ENCODE measurements around the gene SUOX.
"Not testable (repeated sequence)": the region's sequence is repeated elsewhere in the genome, so short reads cannot be mapped to it uniquely, and the experiment has no call there.

Gene SUOX

GRCh38 chr12:56020423-56021184 lies 23.5 kb downstream of the SUOX start, which contains the start of gene IKZF4:
IKZF4 (plus strand) TSS chr12:56021043; CDS start chr12:56021494, 451 bp downstream.
- DNase-seq (ENCODE audit: low read depth), result no peak

DNA sequence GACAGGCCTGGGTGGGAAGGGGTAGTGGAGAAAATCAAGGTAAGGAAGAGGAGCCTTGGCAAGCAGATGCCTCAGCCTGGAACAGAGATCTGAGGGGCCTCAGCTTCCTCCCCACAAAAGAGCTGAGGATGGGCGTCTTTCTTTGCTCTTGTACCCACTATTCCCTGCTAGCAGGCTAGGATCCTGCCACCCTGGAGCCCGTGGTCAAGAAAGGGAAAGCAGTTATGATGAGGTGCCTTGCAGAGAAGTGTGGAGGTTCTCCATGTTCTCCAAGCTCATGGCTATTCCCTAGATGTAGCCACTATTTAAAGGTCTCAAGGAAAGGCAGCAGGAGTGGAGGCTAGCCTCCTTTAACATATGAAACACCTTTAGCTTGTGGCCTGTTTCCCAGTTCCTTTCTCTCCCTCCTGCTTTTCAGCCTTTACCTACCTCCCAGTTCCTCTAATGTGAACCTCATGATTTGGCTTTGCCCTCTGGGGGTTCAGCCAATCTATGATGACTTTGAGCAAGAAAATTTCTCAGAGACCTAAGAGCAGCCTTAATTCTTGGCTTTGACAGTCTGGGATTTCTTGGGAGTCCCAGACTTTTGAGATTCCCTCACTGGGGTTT lies 24.9 kb downstream of the SUOX start:
- no peak for DNase-seq (ENCODE audit: low read depth)

DNA sequence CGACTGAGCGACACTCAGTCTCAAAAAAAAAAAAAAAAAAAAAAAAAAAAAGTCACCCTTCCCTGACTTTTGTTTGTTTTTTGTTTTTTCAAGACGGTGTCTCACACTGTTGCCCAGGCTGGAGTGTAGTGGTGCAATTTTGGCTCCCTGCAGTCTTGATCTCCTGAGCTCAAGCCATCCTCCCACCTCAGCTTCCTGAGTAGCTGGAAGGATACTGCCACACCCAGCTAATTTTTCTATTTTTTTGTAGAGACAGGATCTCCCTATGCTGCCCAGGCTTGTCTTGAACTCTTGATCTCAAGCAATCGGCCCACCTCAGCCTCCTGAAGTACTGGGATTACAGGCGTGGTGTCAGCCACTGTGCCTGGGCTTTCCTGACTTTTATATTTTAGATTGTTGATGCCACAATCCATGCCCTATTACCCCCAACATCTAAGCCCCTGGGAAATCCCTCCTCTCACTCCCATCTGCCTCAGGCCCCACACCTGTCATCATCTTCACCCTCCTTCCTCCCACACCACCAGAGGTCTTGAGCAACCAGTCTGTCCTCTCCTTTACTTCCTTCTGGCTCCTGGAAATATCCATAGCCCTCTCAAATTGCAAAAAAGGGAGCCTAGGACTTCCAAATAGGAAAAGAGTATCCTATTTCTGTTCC lies 31.6 kb downstream of the SUOX start:
- no peak for DNase-seq (ENCODE audit: low read depth)

DNA sequence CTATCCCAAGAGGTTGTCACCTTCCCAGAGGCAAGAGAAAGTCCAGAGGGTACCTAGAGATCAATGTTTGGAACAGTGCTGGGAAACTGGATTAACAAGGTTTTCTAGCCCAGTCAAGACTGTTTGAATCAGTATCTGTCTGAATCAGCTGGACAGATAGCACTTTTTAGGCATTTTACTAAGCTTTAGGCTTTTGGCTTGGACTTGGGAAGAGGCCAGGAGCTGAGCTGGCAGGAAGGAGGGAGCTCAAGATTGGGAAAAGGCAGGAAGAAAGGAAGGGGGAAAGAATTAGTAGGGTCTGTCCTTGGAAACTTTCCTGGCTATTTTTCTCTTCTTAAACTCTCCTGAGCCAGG lies 32.1 kb downstream of the SUOX start:
- no peak for DNase-seq (ENCODE audit: low read depth)

- no peak for DNase-seq (ENCODE audit: low read depth)
These were observed 32.7 kb downstream of the SUOX start for GRCh38 chr12:56029666-56030293.

GRCh38 chr12:56031987-56032386 lies 34.9 kb downstream of the SUOX start:
- no peak for DNase-seq (ENCODE audit: low read depth)

DNA sequence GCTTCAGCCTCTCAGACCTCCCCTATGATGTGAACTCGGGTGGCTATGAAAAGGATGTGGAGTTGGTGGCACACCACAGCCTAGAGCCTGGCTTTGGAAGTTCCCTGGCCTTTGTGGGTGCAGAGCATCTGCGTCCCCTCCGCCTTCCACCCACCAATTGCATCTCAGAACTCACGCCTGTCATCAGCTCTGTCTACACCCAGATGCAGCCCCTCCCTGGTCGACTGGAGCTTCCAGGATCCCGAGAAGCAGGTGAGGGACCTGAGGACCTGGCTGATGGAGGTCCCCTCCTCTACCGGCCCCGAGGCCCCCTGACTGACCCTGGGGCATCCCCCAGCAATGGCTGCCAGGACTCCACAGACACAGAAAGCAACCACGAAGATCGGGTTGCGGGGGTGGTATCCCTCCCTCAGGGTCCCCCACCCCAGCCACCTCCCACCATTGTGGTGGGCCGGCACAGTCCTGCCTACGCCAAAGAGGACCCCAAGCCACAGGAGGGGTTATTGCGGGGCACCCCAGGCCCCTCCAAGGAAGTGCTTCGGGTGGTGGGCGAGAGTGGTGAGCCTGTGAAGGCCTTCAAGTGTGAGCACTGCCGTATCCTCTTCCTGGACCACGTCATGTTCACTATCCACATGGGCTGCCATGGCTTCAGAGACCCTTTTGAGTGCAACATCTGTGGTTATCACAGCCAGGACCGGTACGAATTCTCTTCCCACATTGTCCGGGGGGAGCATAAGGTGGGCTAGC lies 37.7 kb downstream of the SUOX start:
- DNase-seq (ENCODE audit: low read depth), result no peak

- no peak for DNase-seq (ENCODE audit: low read depth)
These were observed 40.1 kb downstream of the SUOX start for GRCh38 chr12:56037161-56037560.

DNA sequence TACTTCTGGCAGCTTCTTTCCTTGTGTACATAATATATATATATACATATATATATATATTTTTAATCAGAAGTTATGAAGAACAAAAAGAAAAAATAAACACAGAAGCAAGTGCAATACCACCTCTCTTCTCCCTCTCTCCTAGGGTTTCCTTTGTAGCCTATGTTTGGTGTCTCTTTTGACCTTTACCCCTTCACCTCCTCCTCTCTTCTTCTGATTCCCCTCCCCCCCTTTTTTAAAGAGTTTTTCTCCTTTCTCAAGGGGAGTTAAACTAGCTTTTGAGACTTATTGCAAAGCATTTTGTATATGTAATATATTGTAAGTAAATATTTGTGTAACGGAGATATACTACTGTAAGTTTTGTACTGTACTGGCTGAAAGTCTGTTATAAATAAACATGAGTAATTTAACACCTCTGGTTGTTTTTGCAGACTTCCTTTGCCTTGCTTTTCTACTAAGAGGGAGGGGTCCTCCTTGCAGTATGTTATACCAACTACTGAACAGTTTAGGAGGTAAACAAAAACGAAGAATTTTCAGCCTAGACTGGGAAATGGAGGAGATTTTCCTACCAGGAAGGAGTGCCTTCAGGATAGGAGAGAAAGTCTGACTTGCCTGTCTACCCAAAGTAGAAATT lies 41.1 kb downstream of the SUOX start:
- DNase-seq (ENCODE audit: low read depth), result no peak

- DNase-seq (ENCODE audit: low read depth), result no peak
These were observed 43.1 kb downstream of the SUOX start for GRCh38 chr12:56040151-56040550.

GRCh38 chr12:56040963-56041551 lies 44.0 kb downstream of the SUOX start:
- no peak for DNase-seq (ENCODE audit: low read depth)

DNA sequence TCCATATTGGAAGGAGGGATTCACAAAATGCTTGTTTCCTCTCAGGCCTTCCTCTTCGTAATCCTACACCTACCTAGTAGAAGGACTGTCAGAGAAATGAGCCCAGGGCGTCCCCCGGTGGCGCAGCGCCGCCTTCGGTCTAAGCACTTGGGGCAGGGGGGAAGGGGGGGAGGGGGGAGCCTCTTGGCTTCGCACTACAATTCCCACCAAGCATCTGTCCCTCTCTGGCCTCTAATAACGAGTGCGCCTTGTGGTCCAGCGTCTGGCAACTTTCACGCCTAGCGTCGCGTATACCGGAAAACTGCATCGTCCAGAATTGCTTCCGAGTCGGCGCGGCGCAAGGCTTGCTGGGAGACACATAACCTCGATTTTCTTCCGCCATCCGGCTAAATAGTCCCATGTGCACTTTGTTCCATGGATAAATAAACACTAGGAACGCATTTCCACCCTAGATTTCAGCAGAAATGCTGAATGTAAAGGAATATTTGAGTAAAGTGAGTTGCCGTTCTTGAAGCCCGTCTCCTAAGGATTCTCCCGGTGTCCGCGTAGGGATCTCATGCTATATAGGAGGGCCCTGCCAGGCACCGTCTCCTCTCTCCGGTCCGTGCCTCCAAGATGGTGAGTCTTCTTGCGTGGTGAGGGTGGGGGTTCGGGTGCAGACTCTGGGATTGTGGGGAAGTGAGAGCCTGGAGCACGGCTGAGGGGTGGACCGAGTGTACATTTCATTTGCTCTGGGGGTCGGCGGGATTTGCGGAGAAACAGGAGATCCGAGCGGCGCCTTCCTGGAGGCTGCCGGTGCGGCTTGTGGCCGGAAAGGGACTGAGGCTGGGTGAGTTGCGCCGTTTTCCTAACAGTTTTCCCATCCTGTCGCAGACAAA lies 44.7 kb downstream of the SUOX start, which contains the start of gene RPS26:
Gene RPS26, plus strand, starts transcription at position 367 of the 878 bp plus-strand sequence. Its CDS starts 249 bp downstream, at position 616.
- DNase-seq (ENCODE audit: low read depth), result peak; percentile 85

DNA sequence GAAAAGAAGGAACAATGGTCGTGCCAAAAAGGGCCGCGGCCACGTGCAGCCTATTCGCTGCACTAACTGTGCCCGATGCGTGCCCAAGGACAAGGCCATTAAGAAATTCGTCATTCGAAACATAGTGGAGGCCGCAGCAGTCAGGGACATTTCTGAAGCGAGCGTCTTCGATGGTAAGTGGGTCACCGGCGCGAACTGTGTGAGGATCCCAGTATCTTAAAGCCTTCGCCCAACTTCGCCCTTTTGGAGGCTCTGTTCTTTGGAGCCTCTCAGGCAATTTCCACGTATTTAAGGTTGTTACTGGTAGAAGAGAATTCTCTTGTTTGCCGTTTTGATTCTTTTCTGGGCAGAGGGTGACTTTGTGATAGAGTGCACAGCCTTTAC lies 45.3 kb downstream of the SUOX start:
- DNase-seq (ENCODE audit: low read depth), result not testable (repeated sequence)

- no peak for DNase-seq (ENCODE audit: low read depth)
These were observed 45.8 kb downstream of the SUOX start for GRCh38 chr12:56042843-56043242.

- DNase-seq (ENCODE audit: low read depth), result no peak
These were observed 49.1 kb downstream of the SUOX start for GRCh38 chr12:56046027-56046780.

DNA sequence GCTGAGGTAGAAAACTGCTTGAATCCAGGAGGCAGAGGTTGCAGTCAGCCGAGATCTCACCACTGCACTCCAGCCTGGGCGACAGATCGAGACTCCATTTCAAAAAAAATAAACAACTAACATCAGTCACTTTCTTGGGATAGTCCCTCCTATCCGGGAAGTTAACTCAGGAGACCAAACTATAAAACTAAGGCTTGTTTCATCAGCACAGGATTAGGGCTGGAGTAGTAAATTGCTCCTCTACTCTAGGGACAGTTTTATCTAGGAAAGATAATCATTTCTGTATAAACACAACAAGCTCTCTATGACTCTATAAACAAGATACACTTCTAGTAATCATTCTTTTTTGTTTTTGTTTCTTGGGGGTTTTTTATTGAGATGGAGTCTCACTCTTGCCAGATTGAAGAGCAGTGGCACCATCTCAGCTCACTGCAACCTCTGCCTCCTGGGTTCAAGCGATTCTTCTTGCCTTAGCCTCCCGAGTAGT lies 56.4 kb downstream of the SUOX start:
- DNase-seq (ENCODE audit: low read depth), result no peak
